Parathyroid adenoma (tissue), 2 donors: ENCODE results near the gene PPBP.

Experiments used
- H2AFZ ChIP-seq: fragments of 300-600 bp; sonication (generic); one replicate; pipeline ENCODE4 v1.7.0; 2017; ENCODE audit warnings: antibody characterized with exemption, mild to moderate bottlenecking
- H3K27ac ChIP-seq: fragments of 300-600 bp; sonication (generic); one replicate; pipeline ENCODE4 v1.7.0; 2017
- H3K27me3 ChIP-seq: fragments of 300-600 bp; sonication (generic); one replicate; pipeline ENCODE4 v1.7.0; 2017; ENCODE audit warnings: low read length; ENCODE audit not compliant: control insufficient read depth, insufficient read depth
- H3K36me3 ChIP-seq: fragments of 300-600 bp; sonication (generic); one replicate; pipeline ENCODE4 v1.7.0; 2017; ENCODE audit warnings: low read length; ENCODE audit not compliant: control insufficient read depth, insufficient read depth
- H3K4me1 ChIP-seq: fragments of 300-600 bp; sonication (generic); one replicate; pipeline ENCODE4 v1.7.0; 2017; ENCODE audit warnings: control low read depth
- H3K4me2 ChIP-seq: fragments of 300-600 bp; sonication (generic); one replicate; pipeline ENCODE4 v1.7.0; 2017; ENCODE audit warnings: low read length
- H3K4me3 ChIP-seq: fragments of 300-600 bp; sonication (generic); one replicate; pipeline ENCODE4 v1.7.0; 2017; ENCODE audit warnings: low read depth, low read length
- H3K79me2 ChIP-seq: fragments of 300-600 bp; sonication (generic); one replicate; pipeline ENCODE4 v1.7.0; 2017; ENCODE audit warnings: control low read depth
- H3K9ac ChIP-seq: fragments of 300-600 bp; sonication (generic); one replicate; pipeline ENCODE4 v1.7.0; 2017; ENCODE audit warnings: mild to moderate bottlenecking
- H3K9me3 ChIP-seq: fragments of 300-600 bp; sonication (generic); one replicate; pipeline ENCODE4 v1.7.0; 2017; ENCODE audit warnings: low read length; ENCODE audit not compliant: control insufficient read depth
- TF ChIP-seq, protein P1 (sequence below): fragments of 300-600 bp; sonication (generic); IDR thresholded peaks from one replicate; pipeline ENCODE4 v1.7.0; 2017; ENCODE audit warnings: antibody characterized with exemption, mild to moderate bottlenecking
- donor health status: primary hyperparathyroidism.

Gene PPBP

GRCh38 chr4:73990988-73991741 lies 3.2 kb upstream of the PPBP start:
- Histone ChIP-seq H3K79me2 (no peaks in the 10 kb centered on the region), H3K27me3 (no peaks in the 10 kb centered on the region), H2AFZ (no peak overlapping the region), H3K4me2 (no peak overlapping the region), H3K36me3 (no peaks in the 10 kb centered on the region), H3K9me3 (no peaks in the 10 kb centered on the region), H3K4me3 (no peak overlapping the region), H3K9ac (no peak overlapping the region), H3K4me1 (no peaks in the 10 kb centered on the region), H3K27ac (no peak overlapping the region)
- TF ChIP-seq, protein P1, sequence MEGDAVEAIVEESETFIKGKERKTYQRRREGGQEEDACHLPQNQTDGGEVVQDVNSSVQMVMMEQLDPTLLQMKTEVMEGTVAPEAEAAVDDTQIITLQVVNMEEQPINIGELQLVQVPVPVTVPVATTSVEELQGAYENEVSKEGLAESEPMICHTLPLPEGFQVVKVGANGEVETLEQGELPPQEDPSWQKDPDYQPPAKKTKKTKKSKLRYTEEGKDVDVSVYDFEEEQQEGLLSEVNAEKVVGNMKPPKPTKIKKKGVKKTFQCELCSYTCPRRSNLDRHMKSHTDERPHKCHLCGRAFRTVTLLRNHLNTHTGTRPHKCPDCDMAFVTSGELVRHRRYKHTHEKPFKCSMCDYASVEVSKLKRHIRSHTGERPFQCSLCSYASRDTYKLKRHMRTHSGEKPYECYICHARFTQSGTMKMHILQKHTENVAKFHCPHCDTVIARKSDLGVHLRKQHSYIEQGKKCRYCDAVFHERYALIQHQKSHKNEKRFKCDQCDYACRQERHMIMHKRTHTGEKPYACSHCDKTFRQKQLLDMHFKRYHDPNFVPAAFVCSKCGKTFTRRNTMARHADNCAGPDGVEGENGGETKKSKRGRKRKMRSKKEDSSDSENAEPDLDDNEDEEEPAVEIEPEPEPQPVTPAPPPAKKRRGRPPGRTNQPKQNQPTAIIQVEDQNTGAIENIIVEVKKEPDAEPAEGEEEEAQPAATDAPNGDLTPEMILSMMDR: no peak

- no peaks in the 10 kb centered on the region for H3K27me3 ChIP-seq
- no peak overlapping the region for H3K4me3 ChIP-seq
- no peak overlapping the region for H2AFZ ChIP-seq
- H3K79me2 ChIP-seq: no peaks in the 10 kb centered on the region
- H3K9ac ChIP-seq: no peak overlapping the region
- no peak overlapping the region for H3K27ac ChIP-seq
- no peaks in the 10 kb centered on the region for H3K9me3 ChIP-seq
- no peaks in the 10 kb centered on the region for H3K36me3 ChIP-seq
- TF ChIP-seq, protein P1: no peak
- H3K4me1 ChIP-seq: no peaks in the 10 kb centered on the region
- H3K4me2 ChIP-seq: no peak overlapping the region
These were observed 1.9 kb upstream of the PPBP start for GRCh38 chr4:73989928-73990327.

GRCh38 chr4:73989031-73989430 lies 1.0 kb upstream of the PPBP start:
- H3K79me2 ChIP-seq: no peaks in the 10 kb centered on the region
- H3K4me3 ChIP-seq: no peak overlapping the region
- H2AFZ ChIP-seq: no peak overlapping the region
- no peaks in the 10 kb centered on the region for H3K36me3 ChIP-seq
- H3K9me3 ChIP-seq: no peaks in the 10 kb centered on the region
- H3K4me1 ChIP-seq: no peaks in the 10 kb centered on the region
- no peak overlapping the region for H3K9ac ChIP-seq
- TF ChIP-seq, protein P1: no peak
- no peak overlapping the region for H3K27ac ChIP-seq
- no peaks in the 10 kb centered on the region for H3K27me3 ChIP-seq
- no peak overlapping the region for H3K4me2 ChIP-seq

GRCh38 chr4:73985528-73985852 lies 2.5 kb downstream of the PPBP start:
- Histone ChIP-seq H3K9ac (no peak overlapping the region), H3K4me3 (no peak overlapping the region), H2AFZ (no peak overlapping the region), H3K4me2 (no peak overlapping the region), H3K36me3 (no peaks in the 10 kb centered on the region), H3K9me3 (no peaks in the 10 kb centered on the region), H3K4me1 (no peaks in the 10 kb centered on the region), H3K27me3 (no peaks in the 10 kb centered on the region), H3K27ac (no peak overlapping the region), H3K79me2 (no peaks in the 10 kb centered on the region)
- TF ChIP-seq, protein P1: no peak
